HCT116 (cell line): Measurements from ENCODE around the gene POLH. TPM values are rescaled to one million over a fixed set of nuclear protein-coding genes. Genes with fewer than 3 reads are reported as not detected.

Experiments
- ATAC-seq: fragments of 200-7000 bp; cut with Tn5 transposase; 2 replicates; pipeline ENCODE4 v1.9.1; 2020; ENCODE audit warnings: mild to moderate bottlenecking, moderate library complexity
- BruUV-seq: library from RNA; stranded (reverse); fragments of 400-500 nt; replicated peaks from 2 replicates; lab custom pipeline; 2021; lab: Mats Ljungman, UMichigan
- CTCF ChIA-PET: fragments of 300-600 bp; sonication (Branson Sonifier 250); formaldehyde crosslinking; loops from one replicate; lab custom pipeline; 2021; ENCODE audit warnings: antibody characterized with exemption; lab: Charles Lee
- POLR2A ChIA-PET: fragments of 300-600, 350-600 bp; sonication (Branson Sonifier 250); formaldehyde crosslinking; loops from one replicate; lab custom pipeline; 2021; ENCODE audit warnings: antibody characterized with exemption; lab: Charles Lee
- RAD21 ChIA-PET, 2 experiments: fragments of 300-600 bp; sonication (Branson Sonifier 250); formaldehyde crosslinking; loops; one replicate each; lab custom pipeline; 2023; ENCODE audit warnings: low total read pairs in 2 of 2; ENCODE audit not compliant: uncharacterized antibody in 2 of 2, unreplicated experiment in 2 of 2, low non-redundant PET in 1 of 2; lab: Charles Lee
- DNase-seq: peaks from one replicate; pipeline ENCODE4 v3.0.0-alpha.2; 2010; ENCODE audit warnings: low read depth, low spot score
- H2AFZ ChIP-seq: fragments of 200-600 bp; shearing (Covaris generic), sonication (generic); 2 replicates; pipeline ENCODE4 v1.6.1; 2017; ENCODE audit warnings: low read depth, mixed run types, mixed read lengths, antibody characterized with exemption, low read length; ENCODE audit not compliant: poor library complexity, severe bottlenecking
- H3K27ac ChIP-seq: 2 replicates; pipeline ENCODE4 v1.5.1; 2012; ENCODE audit warnings: low read depth, low read length
- H3K27me3 ChIP-seq: fragments of 200-600 bp; sonication (generic); 2 replicates; pipeline ENCODE4 v1.6.1; 2016; ENCODE audit warnings: mixed run types, low read length, mixed read lengths; ENCODE audit not compliant: insufficient read depth
- H3K36me3 ChIP-seq, 2 experiments: fragments of 200-500 bp in 1 of 2; fragments of 200-600 bp in 1 of 2; sonication (Bioruptor generic) in 1 of 2; sonication (generic) in 1 of 2; 2 replicates each; pipeline versions ENCODE4 v1.5.1 to v1.6.1; 2014 to 2016; ENCODE audit warnings: low read length in 2 of 2, inconsistent platforms in 1 of 2, mixed read lengths in 1 of 2, mixed run types in 1 of 2; ENCODE audit not compliant: insufficient read depth in 2 of 2, control insufficient read depth in 1 of 2
- H3K4me1 ChIP-seq, 2 experiments: fragments of 200-600 bp in 1 of 2; sonication (generic) in 1 of 2; 2 replicates each; pipeline versions ENCODE4 v1.5.1 to v1.6.1; 2012 to 2017; ENCODE audit warnings: low read length in 2 of 2, inconsistent platforms in 1 of 2, mild to moderate bottlenecking in 1 of 2, mixed read lengths in 1 of 2, mixed run types in 1 of 2, moderate library complexity in 1 of 2; ENCODE audit not compliant: insufficient read depth in 2 of 2, control insufficient read depth in 1 of 2
- H3K4me2 ChIP-seq: fragments of 200-600 bp; sonication (generic); 2 replicates; pipeline ENCODE4 v1.6.1; 2017; ENCODE audit warnings: mixed run types, low read length, mixed read lengths
- H3K4me3 ChIP-seq, 2 experiments: fragments of 200-600 bp in 1 of 2; sonication (generic) in 1 of 2; replicated peaks in 1 of 2; 2 replicates each; pipeline ENCODE4 v1.5.1; 2011 to 2016; ENCODE audit warnings: low read length in 2 of 2, control low read depth in 1 of 2, low read depth in 1 of 2, mild to moderate bottlenecking in 1 of 2, mixed read lengths in 1 of 2, mixed run types in 1 of 2
- H3K79me2 ChIP-seq: fragments of 200-600 bp; sonication (generic); 2 replicates; pipeline ENCODE4 v1.6.1; 2017; ENCODE audit warnings: mild to moderate bottlenecking, mixed run types, low read length, moderate library complexity, mixed read lengths; ENCODE audit not compliant: insufficient read depth
- H3K9ac ChIP-seq: fragments of 200-600 bp; sonication (generic); 2 replicates; pipeline ENCODE4 v1.6.1; 2016; ENCODE audit warnings: low read length, mixed read lengths
- H3K9me2 ChIP-seq: fragments of 200-600 bp; sonication (generic), shearing (Covaris generic); 2 replicates; pipeline ENCODE4 v1.6.1; 2017; ENCODE audit warnings: mixed run types, mild to moderate bottlenecking, moderate library complexity; ENCODE audit not compliant: insufficient read depth
- H3K9me3 ChIP-seq, 2 experiments: fragments of 200-500 bp in 1 of 2; fragments of 200-600 bp in 1 of 2; sonication (Bioruptor generic) in 1 of 2; sonication (generic) in 1 of 2; 2 replicates each; pipeline ENCODE4 v1.6.1; 2014 to 2017; ENCODE audit warnings: low read length in 2 of 2, mixed read lengths in 2 of 2, inconsistent platforms in 1 of 2, low read depth in 1 of 2, mild to moderate bottlenecking in 1 of 2, mixed run types in 1 of 2, moderate library complexity in 1 of 2; ENCODE audit not compliant: control insufficient read depth in 1 of 2, insufficient read depth in 1 of 2
- H4K20me1 ChIP-seq: fragments of 200-600 bp; sonication (generic), shearing (Covaris generic); 2 replicates; pipeline ENCODE4 v1.6.1; 2017; ENCODE audit warnings: mixed run types, mild to moderate bottlenecking, moderate library complexity; ENCODE audit not compliant: insufficient read depth
- CEBPB ChIP-seq: IDR thresholded peaks from 2 replicates; pipeline ENCODE4 v1.6.1; 2012; ENCODE audit warnings: low read depth
- EGR1 ChIP-seq: IDR thresholded peaks from 2 replicates; pipeline ENCODE4 v1.6.1; 2012; ENCODE audit warnings: low read depth
- ELF1 ChIP-seq: IDR thresholded peaks from 2 replicates; pipeline ENCODE4 v1.6.1; 2012; ENCODE audit warnings: low read depth, borderline replicate concordance
- EZH2phosphoT487 ChIP-seq: fragments of 200-600 bp; IDR thresholded peaks from 2 replicates; pipeline ENCODE4 v1.6.1; 2018; ENCODE audit warnings: antibody characterized with exemption, borderline replicate concordance
- JUND ChIP-seq: IDR thresholded peaks from 2 replicates; pipeline ENCODE4 v1.6.1; 2012
- POLR2A ChIP-seq: IDR thresholded peaks from 2 replicates; pipeline ENCODE4 v1.7.0; 2011; ENCODE audit warnings: borderline replicate concordance; ENCODE audit not compliant: insufficient read depth, insufficient read length; ENCODE audit errors: extremely low read depth
- POLR2AphosphoS5 ChIP-seq: IDR thresholded peaks from 2 replicates; pipeline ENCODE4 v1.6.1; 2011; ENCODE audit warnings: mild to moderate bottlenecking, low read depth, low read length, moderate library complexity
- TCF7L2 ChIP-seq: IDR thresholded peaks from 2 replicates; pipeline ENCODE4 v1.7.0; 2011; ENCODE audit warnings: borderline replicate concordance, inconsistent platforms; ENCODE audit not compliant: insufficient read depth, insufficient read length; ENCODE audit errors: extremely low read depth
- YY1 ChIP-seq: IDR thresholded peaks from 2 replicates; pipeline ENCODE4 v1.6.1; 2011; ENCODE audit warnings: low read length, low read depth, moderate library complexity, mild to moderate bottlenecking; ENCODE audit not compliant: insufficient replicate concordance; ENCODE audit errors: extremely low read depth
- ZNF274 ChIP-seq: fragments of 200-500 bp; sonication (Bioruptor generic); IDR thresholded peaks from 2 replicates; pipeline ENCODE4 v1.6.1; 2014; ENCODE audit warnings: mild to moderate bottlenecking, low read depth, low read length, inconsistent platforms
- intact Hi-C: fragments of 100-400 bp; cut with micrococcal nuclease; formaldehyde crosslinking; loops from 2 replicates; pipeline ENCODE4 v1.10.0; 2022
- total RNA-seq: library from RNA; stranded (reverse); gene quantifications from one replicate; pipeline ENCODE4 v1.2.1, GENCODE V29; 2021; ENCODE audit not compliant: unreplicated experiment
- TF ChIP-seq, protein P1 (sequence below): IDR thresholded peaks from 2 replicates; pipeline ENCODE4 v1.6.1; 2012
- TF ChIP-seq, protein P2 (sequence below), 3 experiments: fragments of 200-600 bp in 1 of 3; sonication (generic) in 1 of 3; IDR thresholded peaks in 2 of 3; conservative IDR thresholded peaks in 1 of 3; 2 replicates each; pipeline ENCODE4 v1.5.1; 2012 to 2017; ENCODE audit warnings: low read depth in 2 of 3, low read length in 2 of 3, antibody characterized with exemption in 1 of 3, borderline replicate concordance in 1 of 3, control low read depth in 1 of 3, mild to moderate bottlenecking in 1 of 3, mixed read lengths in 1 of 3, mixed run types in 1 of 3, moderate library complexity in 1 of 3; ENCODE audit not compliant: insufficient read depth in 1 of 3
- TF ChIP-seq, protein P3 (sequence below): IDR thresholded peaks from 2 replicates; pipeline ENCODE4 v1.6.1; 2011; ENCODE audit warnings: mild to moderate bottlenecking, low read length, moderate library complexity; ENCODE audit not compliant: insufficient replicate concordance; ENCODE audit errors: extremely low read depth
- TF ChIP-seq, protein P4 (sequence below): IDR thresholded peaks from 2 replicates; pipeline ENCODE4 v1.6.1; 2012; ENCODE audit warnings: low read depth

POLH gene
- total RNA-seq, 1 experiment from 2014 or later = 20.6 TPM

DNA sequence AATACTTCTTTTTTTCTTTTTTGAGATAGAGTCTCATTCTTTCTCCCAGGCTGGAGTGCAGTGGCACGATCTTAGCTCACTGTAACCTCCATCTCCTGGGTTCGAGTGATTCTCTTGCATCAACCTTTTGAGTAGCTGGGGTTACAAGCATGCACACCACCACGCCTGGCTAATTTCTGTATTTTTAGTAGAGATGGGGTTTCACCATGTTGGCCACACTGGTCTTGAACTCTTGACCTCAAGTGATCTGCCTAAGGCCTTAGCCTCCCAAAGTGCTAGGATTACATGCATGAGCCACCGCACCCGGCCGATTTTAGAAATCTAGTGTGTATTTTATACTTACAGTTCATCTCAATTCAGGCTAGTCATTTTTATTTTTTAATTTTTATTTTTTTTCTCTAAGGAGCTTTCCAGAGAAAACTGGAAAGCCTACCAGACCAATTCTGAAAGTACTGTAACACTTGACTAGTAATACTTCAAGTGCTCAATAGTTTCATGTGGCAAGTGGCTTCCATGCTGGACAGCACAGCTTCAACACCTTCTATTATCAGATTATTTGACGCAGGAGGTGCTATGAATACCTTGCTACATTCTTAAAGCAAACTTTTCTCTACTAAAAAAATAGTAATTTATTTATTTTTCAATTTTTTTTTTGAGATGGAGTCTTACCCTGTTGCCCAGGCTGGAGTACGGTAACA, 34.1 kb upstream of the POLH start:
- peaks cover 37 to 52% of the 10 kb centered on the region in 2 experiments; a peak in 3 of 4 replicates for H3K36me3 ChIP-seq
- RAD21 ChIA-PET = no interaction called here
- intact Hi-C loops = no loop called here

More for the DNA sequence above, 34.1 kb upstream of the POLH start:
- DNase-seq (no peak), ATAC-seq (no peak)
- BruUV-seq = no TSS peak
- Histone ChIP-seq H3K4me1 (no peaks in the 10 kb centered on the region), H3K27me3 (no peaks in the 10 kb centered on the region), H3K4me3 (no peak overlapping the region), H3K9me3 (no peaks in the 10 kb centered on the region), H3K79me2 (peaks cover 17% of the 10 kb centered on the region), H3K4me2 (no peak overlapping the region), H3K27ac (no peak overlapping the region), H2AFZ (no peak overlapping the region), H3K9ac (no peak overlapping the region), H4K20me1 (no peaks in the 10 kb centered on the region), H3K9me2 (no peaks in the 10 kb centered on the region)
- POLR2A ChIA-PET = no interaction called here
- no peak for TF ChIP-seq TCF7L2
- TF ChIP-seq CEBPB = no peak
- no peak for TF ChIP-seq ELF1
- TF ChIP-seq EGR1 = no peak
- TF ChIP-seq ZNF274 = no peak
- TF ChIP-seq, protein P1, sequence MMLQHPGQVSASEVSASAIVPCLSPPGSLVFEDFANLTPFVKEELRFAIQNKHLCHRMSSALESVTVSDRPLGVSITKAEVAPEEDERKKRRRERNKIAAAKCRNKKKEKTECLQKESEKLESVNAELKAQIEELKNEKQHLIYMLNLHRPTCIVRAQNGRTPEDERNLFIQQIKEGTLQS = no peak
- TF ChIP-seq, protein P2, sequence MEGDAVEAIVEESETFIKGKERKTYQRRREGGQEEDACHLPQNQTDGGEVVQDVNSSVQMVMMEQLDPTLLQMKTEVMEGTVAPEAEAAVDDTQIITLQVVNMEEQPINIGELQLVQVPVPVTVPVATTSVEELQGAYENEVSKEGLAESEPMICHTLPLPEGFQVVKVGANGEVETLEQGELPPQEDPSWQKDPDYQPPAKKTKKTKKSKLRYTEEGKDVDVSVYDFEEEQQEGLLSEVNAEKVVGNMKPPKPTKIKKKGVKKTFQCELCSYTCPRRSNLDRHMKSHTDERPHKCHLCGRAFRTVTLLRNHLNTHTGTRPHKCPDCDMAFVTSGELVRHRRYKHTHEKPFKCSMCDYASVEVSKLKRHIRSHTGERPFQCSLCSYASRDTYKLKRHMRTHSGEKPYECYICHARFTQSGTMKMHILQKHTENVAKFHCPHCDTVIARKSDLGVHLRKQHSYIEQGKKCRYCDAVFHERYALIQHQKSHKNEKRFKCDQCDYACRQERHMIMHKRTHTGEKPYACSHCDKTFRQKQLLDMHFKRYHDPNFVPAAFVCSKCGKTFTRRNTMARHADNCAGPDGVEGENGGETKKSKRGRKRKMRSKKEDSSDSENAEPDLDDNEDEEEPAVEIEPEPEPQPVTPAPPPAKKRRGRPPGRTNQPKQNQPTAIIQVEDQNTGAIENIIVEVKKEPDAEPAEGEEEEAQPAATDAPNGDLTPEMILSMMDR (IDR thresholded peaks at IDR 0.05 in 2 of 3, conservative IDR thresholded peaks at IDR 0.05 in 1 of 3; ENCODE audit: borderline replicate concordance in 1 of 3, insufficient read depth in 1 of 3, low read depth in 2 of 3, low read length in 2 of 3) = no peak
- TF ChIP-seq, protein P3, sequence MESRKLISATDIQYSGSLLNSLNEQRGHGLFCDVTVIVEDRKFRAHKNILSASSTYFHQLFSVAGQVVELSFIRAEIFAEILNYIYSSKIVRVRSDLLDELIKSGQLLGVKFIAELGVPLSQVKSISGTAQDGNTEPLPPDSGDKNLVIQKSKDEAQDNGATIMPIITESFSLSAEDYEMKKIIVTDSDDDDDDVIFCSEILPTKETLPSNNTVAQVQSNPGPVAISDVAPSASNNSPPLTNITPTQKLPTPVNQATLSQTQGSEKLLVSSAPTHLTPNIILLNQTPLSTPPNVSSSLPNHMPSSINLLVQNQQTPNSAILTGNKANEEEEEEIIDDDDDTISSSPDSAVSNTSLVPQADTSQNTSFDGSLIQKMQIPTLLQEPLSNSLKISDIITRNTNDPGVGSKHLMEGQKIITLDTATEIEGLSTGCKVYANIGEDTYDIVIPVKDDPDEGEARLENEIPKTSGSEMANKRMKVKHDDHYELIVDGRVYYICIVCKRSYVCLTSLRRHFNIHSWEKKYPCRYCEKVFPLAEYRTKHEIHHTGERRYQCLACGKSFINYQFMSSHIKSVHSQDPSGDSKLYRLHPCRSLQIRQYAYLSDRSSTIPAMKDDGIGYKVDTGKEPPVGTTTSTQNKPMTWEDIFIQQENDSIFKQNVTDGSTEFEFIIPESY = no peak
- TF ChIP-seq, protein P4, sequence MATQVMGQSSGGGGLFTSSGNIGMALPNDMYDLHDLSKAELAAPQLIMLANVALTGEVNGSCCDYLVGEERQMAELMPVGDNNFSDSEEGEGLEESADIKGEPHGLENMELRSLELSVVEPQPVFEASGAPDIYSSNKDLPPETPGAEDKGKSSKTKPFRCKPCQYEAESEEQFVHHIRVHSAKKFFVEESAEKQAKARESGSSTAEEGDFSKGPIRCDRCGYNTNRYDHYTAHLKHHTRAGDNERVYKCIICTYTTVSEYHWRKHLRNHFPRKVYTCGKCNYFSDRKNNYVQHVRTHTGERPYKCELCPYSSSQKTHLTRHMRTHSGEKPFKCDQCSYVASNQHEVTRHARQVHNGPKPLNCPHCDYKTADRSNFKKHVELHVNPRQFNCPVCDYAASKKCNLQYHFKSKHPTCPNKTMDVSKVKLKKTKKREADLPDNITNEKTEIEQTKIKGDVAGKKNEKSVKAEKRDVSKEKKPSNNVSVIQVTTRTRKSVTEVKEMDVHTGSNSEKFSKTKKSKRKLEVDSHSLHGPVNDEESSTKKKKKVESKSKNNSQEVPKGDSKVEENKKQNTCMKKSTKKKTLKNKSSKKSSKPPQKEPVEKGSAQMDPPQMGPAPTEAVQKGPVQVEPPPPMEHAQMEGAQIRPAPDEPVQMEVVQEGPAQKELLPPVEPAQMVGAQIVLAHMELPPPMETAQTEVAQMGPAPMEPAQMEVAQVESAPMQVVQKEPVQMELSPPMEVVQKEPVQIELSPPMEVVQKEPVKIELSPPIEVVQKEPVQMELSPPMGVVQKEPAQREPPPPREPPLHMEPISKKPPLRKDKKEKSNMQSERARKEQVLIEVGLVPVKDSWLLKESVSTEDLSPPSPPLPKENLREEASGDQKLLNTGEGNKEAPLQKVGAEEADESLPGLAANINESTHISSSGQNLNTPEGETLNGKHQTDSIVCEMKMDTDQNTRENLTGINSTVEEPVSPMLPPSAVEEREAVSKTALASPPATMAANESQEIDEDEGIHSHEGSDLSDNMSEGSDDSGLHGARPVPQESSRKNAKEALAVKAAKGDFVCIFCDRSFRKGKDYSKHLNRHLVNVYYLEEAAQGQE = no peak
- TF ChIP-seq POLR2AphosphoS5 = no peak
- no peak for TF ChIP-seq JUND
- no peak for TF ChIP-seq YY1
- TF ChIP-seq EZH2phosphoT487 = no peak
- no peak for TF ChIP-seq POLR2A
- CTCF ChIA-PET = no interaction called here
